MM.1S (cell line): Measurements from ENCODE around the gene RCAN1.
A peak's percentile ranks its signal among the peaks of the same experiment; 100 is the strongest.

Experiments
- DNase-seq: peaks from one replicate; pipeline ENCODE4 v3.0.0-alpha.2; 2015
- H2AFZ ChIP-seq: fragments of 300-600 bp; sonication (generic); 2 replicates; pipeline ENCODE4 v1.6.0; 2016; ENCODE audit warnings: antibody characterized with exemption, low read length
- H3F3A ChIP-seq: fragments of 300-600 bp; sonication (generic); 2 replicates; pipeline ENCODE4 v1.6.1; 2016; ENCODE audit warnings: mild to moderate bottlenecking, antibody characterized with exemption, low read length, moderate library complexity, mixed read lengths; ENCODE audit not compliant: insufficient read depth
- H3K27ac ChIP-seq: fragments of 300-600 bp; sonication (generic); 2 replicates; pipeline ENCODE4 v1.5.1; 2016; ENCODE audit warnings: mild to moderate bottlenecking, low read length
- H3K27me3 ChIP-seq: fragments of 300-600 bp; sonication (generic); replicated peaks from 2 replicates; pipeline ENCODE4 v1.6.0; 2016; ENCODE audit warnings: low read length; ENCODE audit not compliant: insufficient read depth
- H3K36me3 ChIP-seq: fragments of 300-600 bp; sonication (generic); replicated peaks from 2 replicates; pipeline ENCODE4 v1.6.1; 2016; ENCODE audit warnings: mild to moderate bottlenecking, low read length, mixed read lengths; ENCODE audit not compliant: insufficient read depth
- H3K4me1 ChIP-seq: fragments of 300-600 bp; sonication (generic); 2 replicates; pipeline ENCODE4 v1.6.1; 2016; ENCODE audit warnings: low read length, mixed read lengths
- H3K4me2 ChIP-seq: fragments of 300-600 bp; sonication (generic); 2 replicates; pipeline ENCODE4 v1.6.0; 2016; ENCODE audit warnings: low read depth, low read length
- H3K4me3 ChIP-seq: fragments of 300-600 bp; sonication (generic); 2 replicates; pipeline ENCODE4 v1.5.1; 2016; ENCODE audit warnings: low read length, mixed read lengths
- H3K79me2 ChIP-seq: fragments of 300-600 bp; sonication (generic); 2 replicates; pipeline ENCODE4 v1.6.1; 2016; ENCODE audit warnings: mixed run types, low read length, mixed read lengths
- H3K9ac ChIP-seq: fragments of 300-600 bp; sonication (generic); 2 replicates; pipeline ENCODE4 v1.6.1; 2016; ENCODE audit warnings: low read length, mixed read lengths
- H3K9me2 ChIP-seq: fragments of 300-600 bp; sonication (generic); replicated peaks from 2 replicates; pipeline ENCODE4 v1.6.1; 2016; ENCODE audit warnings: mild to moderate bottlenecking, low read length, mixed read lengths; ENCODE audit not compliant: insufficient read depth
- H3K9me3 ChIP-seq: fragments of 300-600 bp; sonication (generic); replicated peaks from 2 replicates; pipeline ENCODE4 v1.6.1; 2016; ENCODE audit warnings: mild to moderate bottlenecking, low read length, mixed read lengths; ENCODE audit not compliant: insufficient read depth
- H4K20me1 ChIP-seq: fragments of 300-600 bp; sonication (generic); 2 replicates; pipeline ENCODE4 v1.6.1; 2016; ENCODE audit warnings: mild to moderate bottlenecking, low read length, moderate library complexity, mixed read lengths; ENCODE audit not compliant: insufficient read depth
- CTCF ChIP-seq: fragments of 300-600 bp; sonication (generic); IDR thresholded peaks from 2 replicates; pipeline ENCODE4 v1.5.1; 2016; ENCODE audit warnings: antibody characterized with exemption, low read length, mixed read lengths
- EZH2 ChIP-seq: fragments of 300-600 bp; sonication (generic); optimal IDR thresholded peaks from 2 replicates; pipeline ENCODE3; 2017; ENCODE audit warnings: low read depth, mild to moderate bottlenecking, antibody characterized with exemption, low read length, mixed read lengths
- EZH2phosphoT487 ChIP-seq: fragments of 300-600 bp; sonication (generic); IDR thresholded peaks from 2 replicates; pipeline ENCODE4 v1.6.1; 2018; ENCODE audit warnings: antibody characterized with exemption, low read length

Gene RCAN1

DNA sequence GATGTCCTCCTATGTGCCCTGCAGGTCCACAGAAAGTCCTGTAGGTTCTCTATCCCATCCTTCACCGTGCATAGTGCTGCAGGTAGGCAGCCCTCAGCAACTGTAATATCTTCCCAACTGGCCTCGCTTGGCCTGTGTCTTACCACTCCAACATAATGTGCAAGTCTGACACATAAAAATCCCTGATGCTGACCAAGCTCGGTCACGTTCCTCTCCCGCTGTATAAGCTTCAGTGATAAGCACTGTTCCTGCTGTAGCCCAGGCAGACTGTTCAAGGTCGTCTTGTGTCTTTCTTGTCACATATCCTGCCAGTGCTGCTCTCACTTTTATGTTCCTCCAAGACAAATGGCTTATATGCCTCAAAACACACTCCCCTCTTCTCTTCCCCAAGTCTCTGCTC, 83.5 kb downstream of the RCAN1 start:
- Histone ChIP-seq H3K9me2 (no peaks in the 10 kb centered on the region), H3K36me3 (no peaks in the 10 kb centered on the region), H3K9me3 (no peaks in the 10 kb centered on the region), H2AFZ (no peak overlapping the region), H3K4me1 (peaks cover 11% of the 10 kb centered on the region), H3K27me3 (no peaks in the 10 kb centered on the region), H3K79me2 (no peaks in the 10 kb centered on the region), H3K4me2 (no peak overlapping the region), H3K4me3 (no peak overlapping the region), H3K27ac (no peak overlapping the region), H4K20me1 (no peaks in the 10 kb centered on the region), H3F3A (peaks cover 9% of the 10 kb centered on the region), H3K9ac (no peak overlapping the region)
- TF ChIP-seq EZH2phosphoT487 = no peak
- DNase-seq = no peak

DNA sequence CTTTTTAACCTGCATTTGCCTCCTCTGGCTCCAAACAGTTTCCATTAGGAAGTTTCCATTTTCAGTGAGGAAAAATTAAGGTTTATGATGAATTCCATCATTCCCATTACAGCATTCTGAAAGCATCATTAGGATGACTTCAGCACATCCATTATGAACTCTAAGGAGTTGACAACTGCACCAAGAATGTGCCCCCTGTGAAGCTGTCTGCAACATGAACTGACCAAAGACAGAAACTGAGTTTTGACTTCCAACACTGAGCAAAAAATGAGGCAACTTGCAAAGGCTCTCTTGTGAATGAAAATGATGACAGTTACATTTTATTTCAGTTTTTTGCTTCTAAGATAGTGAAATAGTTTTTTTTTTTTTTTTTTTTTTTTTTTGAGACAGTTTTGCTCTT, 84.7 kb downstream of the RCAN1 start:
- no peak overlapping the region for H3K4me2 ChIP-seq
- no peak for TF ChIP-seq EZH2phosphoT487
- no peak for TF ChIP-seq CTCF
- 0 out of 2 replicates have a peak, but pooled peaks cover 2% of the 10 kb centered on the region for H3K79me2 ChIP-seq
- H3K9me2 ChIP-seq = no peaks in the 10 kb centered on the region
- H3K36me3 ChIP-seq = no peaks in the 10 kb centered on the region
- no peaks in the 10 kb centered on the region for H3K9me3 ChIP-seq
- no peak for DNase-seq
- peaks cover 13% of the 10 kb centered on the region for H3F3A ChIP-seq
- H3K4me1 ChIP-seq = peaks cover 16% of the 10 kb centered on the region
- no peak overlapping the region for H3K27ac ChIP-seq
- H3K27me3 ChIP-seq = no peaks in the 10 kb centered on the region
- no peak overlapping the region for H2AFZ ChIP-seq
- H4K20me1 ChIP-seq = no peaks in the 10 kb centered on the region
- H3K9ac ChIP-seq = no peak overlapping the region
- no peak overlapping the region for H3K4me3 ChIP-seq

DNA sequence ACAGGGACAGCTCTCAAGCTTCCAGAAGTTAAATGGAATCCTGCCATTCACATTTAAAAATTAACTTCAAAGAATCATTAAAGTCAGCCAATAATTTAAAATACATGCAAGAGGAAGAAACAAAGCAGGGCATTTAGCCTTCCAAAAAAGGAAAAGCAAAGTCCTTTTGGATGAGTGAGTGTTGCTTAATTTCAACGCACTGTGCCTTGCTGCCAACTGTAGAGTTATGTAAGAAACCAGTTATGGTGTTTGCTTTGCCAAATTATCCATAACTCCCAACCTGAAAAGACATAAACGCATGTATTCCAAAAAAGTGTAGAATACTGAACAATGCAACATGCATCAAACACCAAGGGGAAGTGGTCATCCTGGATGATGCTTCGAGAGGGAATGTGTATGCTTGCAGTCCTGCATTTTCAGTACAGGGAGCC, 86.8 kb downstream of the RCAN1 start:
- Histone ChIP-seq H3K4me2 (no peak overlapping the region), H3K27ac (no peak overlapping the region), H3K9me2 (no peaks in the 10 kb centered on the region), H3K4me1 (peaks cover 16% of the 10 kb centered on the region), H3K79me2 (0 out of 2 replicates have a peak, but pooled peaks cover 3% of the 10 kb centered on the region), H3K4me3 (no peak overlapping the region), H3K9me3 (no peaks in the 10 kb centered on the region), H3K27me3 (no peaks in the 10 kb centered on the region), H3F3A (peaks cover 13% of the 10 kb centered on the region), H3K36me3 (no peaks in the 10 kb centered on the region), H4K20me1 (no peaks in the 10 kb centered on the region), H2AFZ (no peak overlapping the region), H3K9ac (no peak overlapping the region)
- TF ChIP-seq CTCF = no peak
- TF ChIP-seq EZH2phosphoT487 = no peak
- TF ChIP-seq EZH2 = no peak
- no peak for DNase-seq

DNA sequence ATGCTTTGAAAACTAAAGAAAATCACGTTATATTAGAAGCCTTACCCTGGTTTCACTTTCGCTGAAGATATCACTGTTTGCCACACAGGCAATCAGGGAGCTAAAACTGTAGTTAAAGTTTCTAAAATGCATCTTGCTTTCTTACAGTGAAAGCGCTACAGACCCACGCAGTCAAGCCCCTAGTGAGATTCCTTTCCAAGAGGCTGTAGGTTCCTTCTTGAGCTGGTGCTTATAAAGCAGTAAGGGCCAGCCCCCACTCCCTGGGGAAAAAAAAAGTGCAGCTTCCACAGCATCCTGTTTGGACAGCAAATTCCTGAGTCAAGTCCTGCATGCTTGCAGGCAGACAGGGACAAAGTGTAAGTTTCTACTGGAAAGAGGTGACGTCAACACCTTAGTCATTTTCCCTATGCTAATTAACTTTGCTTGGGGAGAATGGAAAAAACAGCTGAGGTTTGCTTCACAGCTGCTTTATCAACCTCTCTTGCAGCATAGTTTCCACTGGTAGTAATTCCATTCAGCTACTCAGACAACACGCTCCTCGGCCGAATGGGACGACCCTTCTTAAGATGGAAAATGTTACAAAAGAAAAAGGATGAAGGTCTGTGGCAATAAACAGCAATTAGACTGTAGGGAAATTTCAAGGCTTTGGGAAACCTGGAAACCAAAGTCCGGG, 88.2 kb downstream of the RCAN1 start:
- TF ChIP-seq CTCF = no peak
- no peak for TF ChIP-seq EZH2phosphoT487
- TF ChIP-seq EZH2 = no peak
- H3K36me3 ChIP-seq = no peaks in the 10 kb centered on the region
- H3K4me2 ChIP-seq = peak overlapping the region; percentile 76
- H2AFZ ChIP-seq = peak overlapping the region; percentile 36; the same call in 1 of the 2 replicates
- 0 out of 2 replicates have a peak, but pooled peaks cover 3% of the 10 kb centered on the region for H3K79me2 ChIP-seq
- no peaks in the 10 kb centered on the region for H3K9me2 ChIP-seq
- no peaks in the 10 kb centered on the region for H3K27me3 ChIP-seq
- peak overlapping the region; percentile 51 for H3K4me3 ChIP-seq
- peak overlapping the region; percentile 61; the same call in 1 of the 2 replicates for H3K27ac ChIP-seq
- H3K4me1 ChIP-seq = peaks cover 16% of the 10 kb centered on the region
- H3K9ac ChIP-seq = peak overlapping the region; percentile 32; the same call in 1 of the 2 replicates
- H4K20me1 ChIP-seq = no peaks in the 10 kb centered on the region
- H3F3A ChIP-seq = peaks cover 13% of the 10 kb centered on the region
- DNase-seq = peak; percentile 80
- no peaks in the 10 kb centered on the region for H3K9me3 ChIP-seq
